Medulla oblongata (tissue), 1 donor: Measurements from ENCODE around the gene AOAH.
"Not testable (repeated sequence)": the region's sequence is repeated elsewhere in the genome, so short reads cannot be mapped to it uniquely, and the experiment has no call there.

Experiments
- DNase-seq: peaks from one replicate; pipeline ENCODE4 v3.0.0-alpha.2; 2015; ENCODE audit errors: extremely low spot score

The AOAH gene

DNA sequence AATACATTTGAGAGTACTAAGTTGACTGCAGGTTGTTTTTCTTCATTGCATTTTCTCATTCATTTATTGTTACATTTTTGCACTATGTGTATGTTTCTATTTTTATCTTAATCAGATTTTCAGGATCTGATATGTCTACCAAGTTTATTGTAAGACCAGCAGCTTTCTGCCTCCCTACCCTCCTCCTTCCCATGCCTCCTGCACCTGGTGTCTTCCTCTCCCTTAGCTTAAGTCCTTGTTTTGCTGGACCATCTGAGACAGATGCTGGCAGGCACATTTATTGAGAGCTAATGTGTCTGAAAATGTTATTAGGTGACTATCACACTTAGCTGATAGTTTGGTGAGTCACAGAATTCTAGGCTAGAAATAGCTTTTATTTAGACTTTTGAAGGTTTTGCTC lies 255.1 kb downstream of the AOAH start:
- DNase-seq = no peak

DNA sequence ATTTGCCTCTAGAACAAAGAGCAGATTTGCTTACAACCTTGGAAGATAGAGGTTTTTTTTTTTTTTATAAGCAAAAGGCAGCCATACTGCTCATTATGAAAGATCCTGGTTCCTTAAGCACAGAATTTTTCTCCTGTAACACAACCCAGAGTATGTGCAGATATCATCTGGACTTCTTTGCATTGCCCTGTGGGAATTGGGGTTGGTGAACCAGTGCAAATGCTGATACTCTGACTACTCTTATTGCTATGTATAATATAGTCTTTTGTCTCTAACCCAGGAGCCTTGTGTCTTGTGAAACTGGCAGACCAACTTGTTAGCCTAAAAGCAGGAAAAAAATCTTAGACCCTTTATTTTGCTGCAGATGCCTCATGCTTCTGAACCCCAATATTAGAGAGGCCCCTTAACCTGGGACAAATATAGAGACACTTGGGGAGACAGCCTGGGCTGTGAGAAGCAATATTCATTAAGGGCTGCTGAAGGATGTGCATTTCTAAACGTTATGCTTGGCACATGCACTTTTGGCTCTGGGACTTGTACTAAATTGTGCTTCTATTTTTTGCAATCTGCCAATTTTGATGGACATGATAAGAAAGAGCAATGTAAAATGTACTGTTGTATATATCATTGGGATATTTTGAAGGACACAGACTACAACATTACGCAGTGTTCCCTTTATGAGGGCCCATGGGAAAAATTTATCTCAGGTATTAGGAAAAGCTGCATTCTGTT lies 255.8 kb downstream of the AOAH start:
- no peak for DNase-seq

DNA sequence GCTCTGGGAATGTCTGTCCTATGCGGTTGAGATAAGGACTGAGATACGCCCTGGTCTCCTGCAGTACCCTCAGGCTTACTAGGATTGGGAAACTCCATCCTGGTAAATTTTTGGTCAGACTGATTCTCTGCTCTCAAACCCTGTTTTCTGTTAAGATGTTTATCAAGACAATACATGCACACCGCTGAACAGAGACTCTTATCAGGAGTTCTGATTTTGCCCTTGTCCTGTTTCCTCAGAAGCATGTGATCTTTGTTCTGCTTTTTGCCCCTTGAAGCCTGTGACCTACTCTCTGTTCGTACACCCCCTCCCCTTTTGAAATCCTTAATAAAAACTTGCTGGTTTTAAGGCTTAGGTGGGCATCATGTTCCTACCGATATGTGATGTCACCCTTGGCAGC lies 258.3 kb downstream of the AOAH start:
- not testable (repeated sequence) for DNase-seq

GRCh38 chr7:36464271-36464670 lies 260.0 kb downstream of the AOAH start:
- DNase-seq = no peak
